ENCODE measurements around the gene ZNF414.

DNA sequence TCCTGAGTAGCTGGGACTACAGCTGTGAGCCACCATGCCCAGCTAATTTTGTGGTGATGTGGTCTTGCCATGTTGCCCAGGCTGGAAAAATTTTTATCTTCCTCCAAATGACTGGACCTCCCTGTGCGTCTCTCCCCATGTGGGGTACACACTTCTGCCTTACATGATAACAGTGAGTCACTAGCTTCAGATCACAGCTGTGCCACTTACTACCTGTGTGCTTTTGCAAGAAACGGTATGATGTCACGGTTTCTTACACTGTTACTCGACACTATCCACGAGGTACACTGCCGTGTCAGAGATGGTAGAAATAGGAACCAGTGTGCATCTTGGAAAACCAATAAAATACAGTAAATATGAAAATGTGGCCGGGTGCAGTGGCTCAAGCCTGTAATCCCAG, 17.5 kb upstream of the ZNF414 start:
- TF ChIP-seq, protein P1, sequence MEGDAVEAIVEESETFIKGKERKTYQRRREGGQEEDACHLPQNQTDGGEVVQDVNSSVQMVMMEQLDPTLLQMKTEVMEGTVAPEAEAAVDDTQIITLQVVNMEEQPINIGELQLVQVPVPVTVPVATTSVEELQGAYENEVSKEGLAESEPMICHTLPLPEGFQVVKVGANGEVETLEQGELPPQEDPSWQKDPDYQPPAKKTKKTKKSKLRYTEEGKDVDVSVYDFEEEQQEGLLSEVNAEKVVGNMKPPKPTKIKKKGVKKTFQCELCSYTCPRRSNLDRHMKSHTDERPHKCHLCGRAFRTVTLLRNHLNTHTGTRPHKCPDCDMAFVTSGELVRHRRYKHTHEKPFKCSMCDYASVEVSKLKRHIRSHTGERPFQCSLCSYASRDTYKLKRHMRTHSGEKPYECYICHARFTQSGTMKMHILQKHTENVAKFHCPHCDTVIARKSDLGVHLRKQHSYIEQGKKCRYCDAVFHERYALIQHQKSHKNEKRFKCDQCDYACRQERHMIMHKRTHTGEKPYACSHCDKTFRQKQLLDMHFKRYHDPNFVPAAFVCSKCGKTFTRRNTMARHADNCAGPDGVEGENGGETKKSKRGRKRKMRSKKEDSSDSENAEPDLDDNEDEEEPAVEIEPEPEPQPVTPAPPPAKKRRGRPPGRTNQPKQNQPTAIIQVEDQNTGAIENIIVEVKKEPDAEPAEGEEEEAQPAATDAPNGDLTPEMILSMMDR (IDR thresholded peaks at IDR 0.05; ENCODE audit: insufficient read depth, low read length) = no peak
- TF ChIP-seq POLR2AphosphoS5 (IDR thresholded peaks at IDR 0.05; ENCODE audit: low read depth) (no peak), GABPA (IDR thresholded peaks at IDR 0.05; ENCODE audit: low read depth) (no peak)
- TF ChIP-seq, protein P2, sequence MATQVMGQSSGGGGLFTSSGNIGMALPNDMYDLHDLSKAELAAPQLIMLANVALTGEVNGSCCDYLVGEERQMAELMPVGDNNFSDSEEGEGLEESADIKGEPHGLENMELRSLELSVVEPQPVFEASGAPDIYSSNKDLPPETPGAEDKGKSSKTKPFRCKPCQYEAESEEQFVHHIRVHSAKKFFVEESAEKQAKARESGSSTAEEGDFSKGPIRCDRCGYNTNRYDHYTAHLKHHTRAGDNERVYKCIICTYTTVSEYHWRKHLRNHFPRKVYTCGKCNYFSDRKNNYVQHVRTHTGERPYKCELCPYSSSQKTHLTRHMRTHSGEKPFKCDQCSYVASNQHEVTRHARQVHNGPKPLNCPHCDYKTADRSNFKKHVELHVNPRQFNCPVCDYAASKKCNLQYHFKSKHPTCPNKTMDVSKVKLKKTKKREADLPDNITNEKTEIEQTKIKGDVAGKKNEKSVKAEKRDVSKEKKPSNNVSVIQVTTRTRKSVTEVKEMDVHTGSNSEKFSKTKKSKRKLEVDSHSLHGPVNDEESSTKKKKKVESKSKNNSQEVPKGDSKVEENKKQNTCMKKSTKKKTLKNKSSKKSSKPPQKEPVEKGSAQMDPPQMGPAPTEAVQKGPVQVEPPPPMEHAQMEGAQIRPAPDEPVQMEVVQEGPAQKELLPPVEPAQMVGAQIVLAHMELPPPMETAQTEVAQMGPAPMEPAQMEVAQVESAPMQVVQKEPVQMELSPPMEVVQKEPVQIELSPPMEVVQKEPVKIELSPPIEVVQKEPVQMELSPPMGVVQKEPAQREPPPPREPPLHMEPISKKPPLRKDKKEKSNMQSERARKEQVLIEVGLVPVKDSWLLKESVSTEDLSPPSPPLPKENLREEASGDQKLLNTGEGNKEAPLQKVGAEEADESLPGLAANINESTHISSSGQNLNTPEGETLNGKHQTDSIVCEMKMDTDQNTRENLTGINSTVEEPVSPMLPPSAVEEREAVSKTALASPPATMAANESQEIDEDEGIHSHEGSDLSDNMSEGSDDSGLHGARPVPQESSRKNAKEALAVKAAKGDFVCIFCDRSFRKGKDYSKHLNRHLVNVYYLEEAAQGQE (IDR thresholded peaks at IDR 0.05; ENCODE audit: insufficient replicate concordance, low read depth) = no peak
